K562 (cell line): ENCODE data around the gene LRRC59. TPM values are rescaled to one million over a fixed set of nuclear protein-coding genes. Genes with fewer than 3 reads are reported as not detected.

Experiments
- ARNT ChIP-seq, 2 experiments: fragments of 450-650 bp; IDR thresholded peaks; 2 replicates each; pipeline ENCODE4 v1.6.1; 2016; ENCODE audit warnings: mild to moderate bottlenecking in 1 of 2
- CBX1 ChIP-seq: sonication (generic); IDR thresholded peaks from 2 replicates; pipeline ENCODE4 v1.6.1; 2016; ENCODE audit warnings: antibody characterized with exemption, low read depth, mild to moderate bottlenecking
- CC2D1A ChIP-seq: fragments of 450-650 bp; IDR thresholded peaks from 2 replicates; pipeline ENCODE4 v1.6.1; 2017; ENCODE audit warnings: mild to moderate bottlenecking
- DPF2 ChIP-seq: fragments of 450-650 bp; IDR thresholded peaks from 2 replicates; pipeline ENCODE4 v1.6.1; 2016
- GATA2 ChIP-seq: sonication (generic); formaldehyde crosslinking; IDR thresholded peaks from 2 replicates; pipeline ENCODE4 v1.4.0; 2020; ENCODE audit warnings: mild to moderate bottlenecking, missing genetic modification reagents
- GTF2F1 ChIP-seq: IDR thresholded peaks from 2 replicates; pipeline ENCODE4 v1.6.1; 2011; ENCODE audit warnings: low read depth, low read length, improper control_type of control experiment
- HEY1 ChIP-seq: fragments of 250-450 bp; sonication (Bioruptor Pico); IDR thresholded peaks from 2 replicates; pipeline ENCODE4 v1.5.0; 2020; ENCODE audit warnings: mild to moderate bottlenecking, moderate library complexity, borderline replicate concordance
- MTA3 ChIP-seq: fragments of 450-650 bp; formaldehyde crosslinking; IDR thresholded peaks from 2 replicates; pipeline ENCODE4 v1.6.1; 2017; ENCODE audit warnings: mild to moderate bottlenecking, borderline replicate concordance
- NEUROD1 ChIP-seq: fragments of 150-350 bp; IDR thresholded peaks from 2 replicates; pipeline ENCODE4 v1.6.1; 2014; ENCODE audit warnings: borderline replicate concordance, low read length, low read depth; ENCODE audit not compliant: partially characterized antibody
- NFIC ChIP-seq: fragments of 450-650 bp; IDR thresholded peaks from 2 replicates; pipeline ENCODE4 v1.6.1; 2017; ENCODE audit warnings: mild to moderate bottlenecking, inconsistent platforms
- RUNX1 ChIP-seq: sonication (generic); IDR thresholded peaks from 2 replicates; pipeline ENCODE4 v1.6.1; 2016; ENCODE audit warnings: antibody characterized with exemption, low read depth
- TCF7 ChIP-seq: sonication (generic); IDR thresholded peaks from 2 replicates; pipeline ENCODE4 v1.6.1; 2016; ENCODE audit warnings: antibody characterized with exemption, borderline replicate concordance
- ZNF316 ChIP-seq: fragments of 450-650 bp; IDR thresholded peaks from 2 replicates; pipeline ENCODE4 v1.6.1; 2016
- polyA plus RNA-seq, 8 experiments: library from polyadenylated mRNA; depleted of rRNA in 4 of 8; stranded (reverse) in 5 of 8; unstranded in 3 of 8; fragments of >200 nt; fragmentation: Nextera tagmentation in 2 of 8; fragmentation: Illumina TruSeq in 1 of 8; extraction: Ambion mirVana in 2 of 8; extraction: Trizol in 1 of 8; gene quantifications; 2 replicates each; pipeline versions ENCODE4 v1.2.1 to v1.2.3, GENCODE V29; 2011 to 2014; ENCODE audit warnings: inconsistent platforms in 1 of 8, missing spikeins in 1 of 8
- total RNA-seq, 7 experiments: library from RNA; depleted of rRNA in 6 of 7; stranded (reverse); fragments of >200 nt in 6 of 7; fragmentation: Illumina TruSeq in 2 of 7; extraction: Trizol in 2 of 7; gene quantifications; 2 replicates each; pipeline versions ENCODE4 v1.2.1 to v1.2.3, GENCODE V29; 2011 to 2021; ENCODE audit warnings: low replicate concordance in 1 of 7
- TF ChIP-seq, protein P1 (sequence below): fragments of 200-400 bp; formaldehyde crosslinking; IDR thresholded peaks from 2 replicates; pipeline ENCODE4 v1.6.1; 2017; ENCODE audit warnings: mild to moderate bottlenecking, low read depth, low read length, moderate library complexity
- TF ChIP-seq, protein P2 (sequence below): fragments of 450-650 bp; IDR thresholded peaks from 2 replicates; pipeline ENCODE4 v1.6.1; 2018; ENCODE audit not compliant: partially characterized antibody
- TF ChIP-seq, protein P3 (sequence below): fragments of 450-650 bp; formaldehyde crosslinking; IDR thresholded peaks from 2 replicates; pipeline ENCODE4 v1.4.0; 2020; ENCODE audit warnings: mild to moderate bottlenecking, moderate library complexity
- TF ChIP-seq, protein P4 (sequence below): fragments of 450-650 bp; IDR thresholded peaks from 2 replicates; pipeline ENCODE4 v1.6.1; 2017; ENCODE audit warnings: antibody characterized with exemption, mild to moderate bottlenecking

LRRC59 gene
- total and polyA plus RNA-seq, 9 of the 15 experiments (the other 6 are each of a cell fraction or from before 2014, with no cell fraction given): 27.8 to 244 (median 154) TPM

DNA sequence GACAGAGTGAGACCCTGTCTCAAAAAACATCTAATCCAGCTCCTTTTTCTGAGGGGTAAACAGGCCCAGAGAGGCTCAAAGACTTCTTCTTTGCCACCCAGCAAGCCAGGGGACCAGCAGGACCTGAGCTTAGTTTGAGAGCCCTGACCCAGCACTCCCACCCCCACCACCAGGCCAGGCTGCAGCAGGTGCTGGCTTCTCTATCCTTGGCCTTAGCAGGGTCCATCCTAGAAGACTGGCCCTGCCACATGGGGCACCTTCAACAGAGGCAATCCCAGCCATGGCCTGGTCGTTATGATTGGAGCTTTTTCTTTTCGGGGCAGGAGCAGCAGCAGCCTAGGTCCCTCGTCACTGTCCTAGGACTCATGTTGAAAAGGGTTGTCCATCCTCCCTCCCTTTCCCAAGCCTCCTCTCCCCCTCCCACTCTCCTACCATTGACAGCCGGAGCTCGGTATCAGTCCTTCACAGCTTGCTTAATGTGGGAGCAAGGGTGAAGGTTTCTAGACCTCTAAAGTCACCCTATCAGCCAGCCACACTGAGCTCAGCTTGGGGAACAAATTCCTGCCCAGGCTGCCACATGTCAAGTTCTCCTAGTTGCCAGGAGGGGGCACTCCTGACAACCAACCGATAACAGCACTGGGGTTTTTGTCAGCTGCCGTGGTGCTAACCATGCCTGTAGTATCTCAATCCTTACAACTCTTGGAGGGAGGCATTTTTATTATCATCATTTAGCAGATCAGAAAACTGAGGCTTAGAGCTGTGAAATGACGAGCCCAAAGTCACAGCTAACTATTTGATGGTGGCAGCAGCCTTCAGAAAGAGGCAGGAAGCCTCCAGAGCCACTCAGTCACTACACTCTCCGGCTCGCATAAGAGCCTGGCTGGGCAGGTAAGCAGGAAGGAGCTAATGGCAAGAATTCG is 35.5 kb downstream of the LRRC59 start (continued):
- TF ChIP-seq, protein P1, sequence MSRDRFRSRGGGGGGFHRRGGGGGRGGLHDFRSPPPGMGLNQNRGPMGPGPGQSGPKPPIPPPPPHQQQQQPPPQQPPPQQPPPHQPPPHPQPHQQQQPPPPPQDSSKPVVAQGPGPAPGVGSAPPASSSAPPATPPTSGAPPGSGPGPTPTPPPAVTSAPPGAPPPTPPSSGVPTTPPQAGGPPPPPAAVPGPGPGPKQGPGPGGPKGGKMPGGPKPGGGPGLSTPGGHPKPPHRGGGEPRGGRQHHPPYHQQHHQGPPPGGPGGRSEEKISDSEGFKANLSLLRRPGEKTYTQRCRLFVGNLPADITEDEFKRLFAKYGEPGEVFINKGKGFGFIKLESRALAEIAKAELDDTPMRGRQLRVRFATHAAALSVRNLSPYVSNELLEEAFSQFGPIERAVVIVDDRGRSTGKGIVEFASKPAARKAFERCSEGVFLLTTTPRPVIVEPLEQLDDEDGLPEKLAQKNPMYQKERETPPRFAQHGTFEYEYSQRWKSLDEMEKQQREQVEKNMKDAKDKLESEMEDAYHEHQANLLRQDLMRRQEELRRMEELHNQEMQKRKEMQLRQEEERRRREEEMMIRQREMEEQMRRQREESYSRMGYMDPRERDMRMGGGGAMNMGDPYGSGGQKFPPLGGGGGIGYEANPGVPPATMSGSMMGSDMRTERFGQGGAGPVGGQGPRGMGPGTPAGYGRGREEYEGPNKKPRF: no peak
- peak; percentile 76; the same call in 1 of the 2 replicates for TF ChIP-seq CC2D1A
- TF ChIP-seq, protein P2, sequence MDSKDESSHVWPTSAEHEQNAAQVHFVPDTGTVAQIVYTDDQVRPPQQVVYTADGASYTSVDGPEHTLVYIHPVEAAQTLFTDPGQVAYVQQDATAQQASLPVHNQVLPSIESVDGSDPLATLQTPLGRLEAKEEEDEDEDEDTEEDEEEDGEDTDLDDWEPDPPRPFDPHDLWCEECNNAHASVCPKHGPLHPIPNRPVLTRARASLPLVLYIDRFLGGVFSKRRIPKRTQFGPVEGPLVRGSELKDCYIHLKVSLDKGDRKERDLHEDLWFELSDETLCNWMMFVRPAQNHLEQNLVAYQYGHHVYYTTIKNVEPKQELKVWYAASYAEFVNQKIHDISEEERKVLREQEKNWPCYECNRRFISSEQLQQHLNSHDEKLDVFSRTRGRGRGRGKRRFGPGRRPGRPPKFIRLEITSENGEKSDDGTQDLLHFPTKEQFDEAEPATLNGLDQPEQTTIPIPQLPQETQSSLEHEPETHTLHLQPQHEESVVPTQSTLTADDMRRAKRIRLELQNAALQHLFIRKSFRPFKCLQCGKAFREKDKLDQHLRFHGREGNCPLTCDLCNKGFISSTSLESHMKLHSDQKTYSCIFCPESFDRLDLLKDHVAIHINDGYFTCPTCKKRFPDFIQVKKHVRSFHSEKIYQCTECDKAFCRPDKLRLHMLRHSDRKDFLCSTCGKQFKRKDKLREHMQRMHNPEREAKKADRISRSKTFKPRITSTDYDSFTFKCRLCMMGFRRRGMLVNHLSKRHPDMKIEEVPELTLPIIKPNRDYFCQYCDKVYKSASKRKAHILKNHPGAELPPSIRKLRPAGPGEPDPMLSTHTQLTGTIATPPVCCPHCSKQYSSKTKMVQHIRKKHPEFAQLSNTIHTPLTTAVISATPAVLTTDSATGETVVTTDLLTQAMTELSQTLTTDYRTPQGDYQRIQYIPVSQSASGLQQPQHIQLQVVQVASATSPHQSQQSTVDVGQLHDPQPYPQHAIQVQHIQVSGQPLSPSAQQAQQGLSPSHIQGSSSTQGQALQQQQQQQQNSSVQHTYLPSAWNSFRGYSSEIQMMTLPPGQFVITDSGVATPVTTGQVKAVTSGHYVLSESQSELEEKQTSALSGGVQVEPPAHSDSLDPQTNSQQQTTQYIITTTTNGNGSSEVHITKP: peak; percentile 56
- TF ChIP-seq CBX1: no peak
- peak; percentile 82 for TF ChIP-seq NFIC
- TF ChIP-seq, protein P3, sequence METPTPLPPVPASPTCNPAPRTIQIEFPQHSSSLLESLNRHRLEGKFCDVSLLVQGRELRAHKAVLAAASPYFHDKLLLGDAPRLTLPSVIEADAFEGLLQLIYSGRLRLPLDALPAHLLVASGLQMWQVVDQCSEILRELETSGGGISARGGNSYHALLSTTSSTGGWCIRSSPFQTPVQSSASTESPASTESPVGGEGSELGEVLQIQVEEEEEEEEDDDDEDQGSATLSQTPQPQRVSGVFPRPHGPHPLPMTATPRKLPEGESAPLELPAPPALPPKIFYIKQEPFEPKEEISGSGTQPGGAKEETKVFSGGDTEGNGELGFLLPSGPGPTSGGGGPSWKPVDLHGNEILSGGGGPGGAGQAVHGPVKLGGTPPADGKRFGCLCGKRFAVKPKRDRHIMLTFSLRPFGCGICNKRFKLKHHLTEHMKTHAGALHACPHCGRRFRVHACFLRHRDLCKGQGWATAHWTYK (CRISPR knock-in tag): no peak
- TF ChIP-seq ZNF316: no peak
- peak in 1 of 2 experiments; percentile 85; a peak in 2 of 4 replicates for TF ChIP-seq ARNT (IDR thresholded peaks at IDR 0.05)
- peak; percentile 94 for TF ChIP-seq GATA2
- peak; percentile 95 for TF ChIP-seq DPF2
- 0 out of 2 replicates have a peak, but pooled peaks have one; percentile 62 for TF ChIP-seq MTA3
- TF ChIP-seq RUNX1: no peak
- TF ChIP-seq, protein P4, sequence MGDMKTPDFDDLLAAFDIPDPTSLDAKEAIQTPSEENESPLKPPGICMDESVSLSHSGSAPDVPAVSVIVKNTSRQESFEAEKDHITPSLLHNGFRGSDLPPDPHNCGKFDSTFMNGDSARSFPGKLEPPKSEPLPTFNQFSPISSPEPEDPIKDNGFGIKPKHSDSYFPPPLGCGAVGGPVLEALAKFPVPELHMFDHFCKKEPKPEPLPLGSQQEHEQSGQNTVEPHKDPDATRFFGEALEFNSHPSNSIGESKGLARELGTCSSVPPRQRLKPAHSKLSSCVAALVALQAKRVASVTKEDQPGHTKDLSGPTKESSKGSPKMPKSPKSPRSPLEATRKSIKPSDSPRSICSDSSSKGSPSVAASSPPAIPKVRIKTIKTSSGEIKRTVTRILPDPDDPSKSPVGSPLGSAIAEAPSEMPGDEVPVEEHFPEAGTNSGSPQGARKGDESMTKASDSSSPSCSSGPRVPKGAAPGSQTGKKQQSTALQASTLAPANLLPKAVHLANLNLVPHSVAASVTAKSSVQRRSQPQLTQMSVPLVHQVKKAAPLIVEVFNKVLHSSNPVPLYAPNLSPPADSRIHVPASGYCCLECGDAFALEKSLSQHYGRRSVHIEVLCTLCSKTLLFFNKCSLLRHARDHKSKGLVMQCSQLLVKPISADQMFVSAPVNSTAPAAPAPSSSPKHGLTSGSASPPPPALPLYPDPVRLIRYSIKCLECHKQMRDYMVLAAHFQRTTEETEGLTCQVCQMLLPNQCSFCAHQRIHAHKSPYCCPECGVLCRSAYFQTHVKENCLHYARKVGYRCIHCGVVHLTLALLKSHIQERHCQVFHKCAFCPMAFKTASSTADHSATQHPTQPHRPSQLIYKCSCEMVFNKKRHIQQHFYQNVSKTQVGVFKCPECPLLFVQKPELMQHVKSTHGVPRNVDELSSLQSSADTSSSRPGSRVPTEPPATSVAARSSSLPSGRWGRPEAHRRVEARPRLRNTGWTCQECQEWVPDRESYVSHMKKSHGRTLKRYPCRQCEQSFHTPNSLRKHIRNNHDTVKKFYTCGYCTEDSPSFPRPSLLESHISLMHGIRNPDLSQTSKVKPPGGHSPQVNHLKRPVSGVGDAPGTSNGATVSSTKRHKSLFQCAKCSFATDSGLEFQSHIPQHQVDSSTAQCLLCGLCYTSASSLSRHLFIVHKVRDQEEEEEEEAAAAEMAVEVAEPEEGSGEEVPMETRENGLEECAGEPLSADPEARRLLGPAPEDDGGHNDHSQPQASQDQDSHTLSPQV: no peak
- TF ChIP-seq NEUROD1: peak; percentile 18
- TF ChIP-seq GTF2F1: no peak
- no peak for TF ChIP-seq HEY1 (CRISPR knock-in tag)
- no peak for TF ChIP-seq TCF7
